BE2C (cell line): Measurements from ENCODE around the gene FBLN1.
A peak's percentile ranks its signal among the peaks of the same experiment; 100 is the strongest.

Experiments
- DNase-seq: peaks from one replicate; pipeline ENCODE4 v3.0.0-alpha.2; 2020
- H3K27me3 ChIP-seq: fragments of 250-450 bp; sonication (Bioruptor Pico); 2 replicates; pipeline ENCODE4 v1.5.1; 2020; ENCODE audit warnings: mild to moderate bottlenecking
- H3K36me3 ChIP-seq: fragments of 250-450 bp; sonication (Bioruptor Pico); 2 replicates; pipeline ENCODE4 v1.5.1; 2020; ENCODE audit warnings: mild to moderate bottlenecking
- H3K4me1 ChIP-seq: fragments of 250-450 bp; sonication (Bioruptor Pico); 2 replicates; pipeline ENCODE4 v1.5.1; 2020
- H3K4me3 ChIP-seq: 2 replicates; pipeline ENCODE4 v1.5.1; 2011; ENCODE audit warnings: low read depth, low read length
- H3K9me3 ChIP-seq: fragments of 250-450 bp; sonication (Bioruptor Pico); 2 replicates; pipeline ENCODE4 v1.5.1; 2020
- TF ChIP-seq, protein P1 (sequence below): IDR thresholded peaks from 2 replicates; pipeline ENCODE4 v1.5.1; 2012; ENCODE audit warnings: mild to moderate bottlenecking, low read depth, low read length

The FBLN1 gene

DNA sequence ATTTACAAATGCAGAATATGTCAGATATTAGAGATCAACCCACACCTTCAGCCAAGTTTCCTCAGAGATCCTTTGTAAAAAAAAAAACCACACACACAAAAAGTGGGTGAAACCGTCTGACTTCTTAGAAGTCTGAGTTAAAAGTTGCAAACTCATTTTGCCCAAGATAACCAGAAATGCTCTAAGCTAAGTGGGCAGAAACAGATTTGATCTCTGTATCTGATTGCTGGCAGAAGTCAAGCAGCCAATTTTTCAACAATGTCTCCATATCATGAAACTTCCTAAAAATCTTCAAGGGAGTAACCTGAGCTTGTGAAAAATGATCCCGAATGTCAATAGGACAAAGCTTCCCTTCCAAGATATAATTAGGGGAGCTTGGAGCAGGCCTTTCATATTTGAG, 140.3 kb downstream of the FBLN1 start:
- Histone ChIP-seq H3K9me3 (no peaks in the 10 kb centered on the region), H3K4me3 (no peak overlapping the region), H3K4me1 (peaks cover 3% of the 10 kb centered on the region; the same call in 1 of the 2 replicates), H3K27me3 (no peaks in the 10 kb centered on the region), H3K36me3 (no peaks in the 10 kb centered on the region)
- TF ChIP-seq, protein P1, sequence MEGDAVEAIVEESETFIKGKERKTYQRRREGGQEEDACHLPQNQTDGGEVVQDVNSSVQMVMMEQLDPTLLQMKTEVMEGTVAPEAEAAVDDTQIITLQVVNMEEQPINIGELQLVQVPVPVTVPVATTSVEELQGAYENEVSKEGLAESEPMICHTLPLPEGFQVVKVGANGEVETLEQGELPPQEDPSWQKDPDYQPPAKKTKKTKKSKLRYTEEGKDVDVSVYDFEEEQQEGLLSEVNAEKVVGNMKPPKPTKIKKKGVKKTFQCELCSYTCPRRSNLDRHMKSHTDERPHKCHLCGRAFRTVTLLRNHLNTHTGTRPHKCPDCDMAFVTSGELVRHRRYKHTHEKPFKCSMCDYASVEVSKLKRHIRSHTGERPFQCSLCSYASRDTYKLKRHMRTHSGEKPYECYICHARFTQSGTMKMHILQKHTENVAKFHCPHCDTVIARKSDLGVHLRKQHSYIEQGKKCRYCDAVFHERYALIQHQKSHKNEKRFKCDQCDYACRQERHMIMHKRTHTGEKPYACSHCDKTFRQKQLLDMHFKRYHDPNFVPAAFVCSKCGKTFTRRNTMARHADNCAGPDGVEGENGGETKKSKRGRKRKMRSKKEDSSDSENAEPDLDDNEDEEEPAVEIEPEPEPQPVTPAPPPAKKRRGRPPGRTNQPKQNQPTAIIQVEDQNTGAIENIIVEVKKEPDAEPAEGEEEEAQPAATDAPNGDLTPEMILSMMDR = no peak
- DNase-seq = no peak

DNA sequence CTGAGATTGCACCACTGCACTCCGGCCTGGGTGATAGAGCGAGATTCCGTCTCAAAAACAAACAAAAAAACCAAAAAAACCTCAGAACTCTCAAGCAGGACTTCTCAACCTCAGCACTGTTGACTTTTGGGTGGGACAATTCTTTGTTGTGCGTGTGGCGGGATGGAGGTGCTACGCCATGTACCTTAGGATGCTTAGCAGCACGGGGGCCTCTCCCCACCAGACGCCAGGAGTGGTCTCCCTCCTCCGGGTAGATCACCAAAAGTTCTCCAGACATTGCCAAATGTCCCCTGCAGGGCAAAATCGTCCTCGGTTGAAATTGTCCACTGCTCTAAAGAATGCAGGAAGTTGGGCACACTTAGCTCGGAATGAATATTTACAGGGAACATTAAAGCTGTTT, 142.0 kb downstream of the FBLN1 start:
- H3K4me3 ChIP-seq = no peak overlapping the region
- peaks cover 3% of the 10 kb centered on the region; the same call in 1 of the 2 replicates for H3K4me1 ChIP-seq
- TF ChIP-seq, protein P1 = no peak
- H3K9me3 ChIP-seq = no peaks in the 10 kb centered on the region
- DNase-seq = no peak
- H3K36me3 ChIP-seq = no peaks in the 10 kb centered on the region
- no peaks in the 10 kb centered on the region for H3K27me3 ChIP-seq

DNA sequence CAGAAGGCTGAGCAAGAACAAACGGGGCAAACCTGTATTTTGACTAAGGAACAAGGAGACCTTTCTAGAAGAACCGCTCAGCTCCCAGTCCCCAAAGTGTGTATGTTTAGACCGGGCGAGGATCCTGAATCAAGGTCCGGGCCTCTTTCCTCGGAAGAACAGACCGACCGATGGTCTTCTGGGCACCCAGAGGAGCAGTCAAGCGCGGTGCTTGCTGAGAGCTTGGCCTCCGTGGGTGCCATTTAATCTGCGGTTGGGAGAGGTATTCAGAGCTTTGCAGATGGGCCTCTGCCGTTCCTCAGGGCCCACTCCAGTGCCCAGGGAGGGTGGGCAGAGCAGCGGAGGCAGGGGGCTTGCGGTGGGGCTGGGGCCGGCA, 142.5 kb downstream of the FBLN1 start:
- DNase-seq = no peak
- peak overlapping the region; percentile 55 for H3K4me3 ChIP-seq
- H3K36me3 ChIP-seq = no peaks in the 10 kb centered on the region
- H3K9me3 ChIP-seq = no peaks in the 10 kb centered on the region
- no peaks in the 10 kb centered on the region for H3K27me3 ChIP-seq
- TF ChIP-seq, protein P1 = no peak
- peaks cover 3% of the 10 kb centered on the region; the same call in 1 of the 2 replicates for H3K4me1 ChIP-seq

- no peaks in the 10 kb centered on the region for H3K36me3 ChIP-seq
- no peaks in the 10 kb centered on the region for H3K27me3 ChIP-seq
- H3K4me1 ChIP-seq = peaks cover 3% of the 10 kb centered on the region; the same call in 1 of the 2 replicates
- H3K9me3 ChIP-seq = no peaks in the 10 kb centered on the region
- TF ChIP-seq, protein P1 = peak; percentile 63
- DNase-seq = peak; percentile 82
- H3K4me3 ChIP-seq = peak overlapping the region; percentile 55
These were observed 143.1 kb downstream of the FBLN1 start for GRCh38 chr22:45645526-45646414.

DNA sequence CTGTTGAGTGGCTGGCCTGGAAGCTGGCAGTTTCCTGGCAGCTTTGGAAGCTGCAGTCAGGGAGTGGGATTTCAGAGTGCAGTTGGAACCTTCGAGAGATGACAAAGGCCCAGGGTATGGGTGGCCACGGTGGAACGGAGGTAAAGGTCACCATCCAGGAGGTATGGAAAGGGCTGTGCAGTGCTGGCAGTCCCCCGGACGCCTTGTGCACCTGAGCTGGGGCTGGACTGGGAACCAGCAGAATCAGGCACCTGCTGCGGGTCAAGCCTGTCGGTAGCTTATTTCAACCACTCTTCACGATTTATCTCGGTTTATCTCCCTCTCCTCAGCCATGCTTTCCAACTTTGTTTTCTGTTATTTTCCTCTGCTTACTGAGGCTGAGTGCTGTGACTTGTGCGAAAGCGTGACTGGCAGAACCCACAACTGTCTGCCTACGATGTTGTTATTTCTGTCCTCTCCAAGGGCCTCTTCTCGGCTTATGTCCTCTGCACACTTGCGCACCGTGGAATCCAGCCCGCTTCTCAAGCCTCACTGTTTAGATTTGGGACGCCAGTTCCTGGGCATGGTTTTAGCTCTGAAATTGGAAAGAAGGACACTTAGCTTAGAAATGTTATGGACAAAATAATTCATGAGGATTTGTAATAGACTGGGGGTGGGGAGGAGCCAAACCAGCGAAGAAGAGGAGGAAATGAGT, 145.0 kb downstream of the FBLN1 start:
- peaks cover under 1% of the 10 kb centered on the region; the same call in 1 of the 2 replicates for H3K4me1 ChIP-seq

More for the DNA sequence above, 145.0 kb downstream of the FBLN1 start:
- DNase-seq = no peak
- Histone ChIP-seq H3K9me3 (no peaks in the 10 kb centered on the region), H3K27me3 (no peaks in the 10 kb centered on the region), H3K4me3 (no peak overlapping the region), H3K36me3 (no peaks in the 10 kb centered on the region)
- TF ChIP-seq, protein P1 = no peak
